Stimulated activated CD8-positive, alpha-beta memory T cell treated with anti-CD3 and anti-CD28 coated beads, Interleukin-7, amount 100 ng/mL, for 48 hours (primary cell): ENCODE results near the gene KLF7.

Experiments
- DNase-seq, 2 donors: peaks; one replicate each; pipeline ENCODE4 v3.0.0-alpha.2; 2020; ENCODE audit warnings: low read depth in 1 of 2; ENCODE audit errors: extremely low read depth in 1 of 2

KLF7 gene

DNA sequence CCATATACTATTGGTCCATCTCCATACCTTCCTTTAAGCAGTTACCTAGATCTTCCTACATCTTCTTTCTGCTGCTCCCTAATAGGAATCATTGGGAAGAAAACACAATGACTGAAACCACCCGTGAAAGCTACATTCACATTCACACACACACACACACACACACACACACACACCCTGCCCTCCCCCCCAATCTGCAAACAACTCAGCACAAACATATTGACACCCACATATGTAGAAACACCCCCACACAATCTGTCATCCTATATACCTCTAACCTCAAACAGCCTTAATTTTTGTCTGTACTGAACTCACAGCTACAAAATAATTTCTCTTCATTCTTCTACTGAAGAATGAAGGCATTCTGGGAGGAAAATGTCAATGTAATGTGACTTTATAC lies 63.8 kb downstream of the KLF7 start:
- no peak for DNase-seq

DNA sequence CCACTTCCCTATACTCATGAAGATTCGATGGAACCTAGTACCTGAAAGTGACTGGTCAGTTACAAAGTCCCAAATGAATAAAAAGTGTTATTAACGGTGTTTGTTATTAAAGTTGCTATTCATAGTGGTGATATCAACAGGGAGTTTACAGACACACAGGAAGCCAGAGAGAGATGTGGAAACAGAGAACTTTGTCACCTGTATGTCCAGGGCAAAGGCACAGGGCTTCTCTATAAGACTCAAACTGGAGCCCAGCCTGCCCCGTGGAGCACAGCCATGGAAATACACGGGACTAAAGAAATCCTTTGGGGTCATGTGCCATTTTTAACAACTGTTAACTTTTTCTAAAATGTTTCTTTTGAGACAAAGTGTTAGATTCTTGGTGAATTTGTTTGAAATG lies 68.5 kb downstream of the KLF7 start:
- no peak for DNase-seq

DNA sequence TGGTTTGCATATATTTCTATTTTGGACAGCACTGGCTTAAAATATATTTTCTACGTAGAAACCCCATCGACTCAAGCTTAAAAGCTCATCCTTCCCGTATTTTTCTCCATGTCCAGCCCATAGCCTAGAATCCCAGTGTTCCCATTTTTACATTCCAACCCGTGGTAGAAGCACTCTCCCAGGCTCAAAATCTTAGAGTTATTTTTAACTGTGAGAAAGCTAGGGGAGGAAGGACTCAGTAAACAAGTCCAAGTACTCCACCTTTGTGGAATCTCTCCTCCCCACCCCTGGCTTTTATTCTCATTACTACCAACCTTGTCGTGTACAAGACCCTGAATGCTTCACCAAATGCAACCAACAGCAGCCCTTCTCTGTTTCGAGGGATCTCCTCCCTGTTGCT lies 69.8 kb downstream of the KLF7 start:
- DNase-seq = no peak

DNA sequence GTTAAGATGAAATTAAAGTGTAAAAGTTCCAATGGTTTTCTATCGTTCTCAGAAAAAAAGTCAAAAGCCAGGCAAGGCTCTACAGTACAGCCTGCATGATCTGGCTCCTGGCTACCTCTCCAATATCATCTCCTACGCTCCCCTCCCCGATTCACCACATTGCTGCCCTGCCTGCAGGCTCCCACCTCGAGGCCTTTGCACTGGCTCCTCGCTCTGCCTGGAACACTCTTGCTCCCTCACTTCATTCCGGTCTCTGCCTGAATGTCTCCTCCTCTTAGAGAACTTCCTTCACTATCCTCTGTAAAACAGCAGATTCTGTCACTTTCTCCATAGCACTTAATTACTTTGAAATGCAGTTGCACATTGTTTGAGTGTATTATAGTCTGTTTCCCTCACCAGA lies 72.5 kb downstream of the KLF7 start:
- DNase-seq = no peak

DNA sequence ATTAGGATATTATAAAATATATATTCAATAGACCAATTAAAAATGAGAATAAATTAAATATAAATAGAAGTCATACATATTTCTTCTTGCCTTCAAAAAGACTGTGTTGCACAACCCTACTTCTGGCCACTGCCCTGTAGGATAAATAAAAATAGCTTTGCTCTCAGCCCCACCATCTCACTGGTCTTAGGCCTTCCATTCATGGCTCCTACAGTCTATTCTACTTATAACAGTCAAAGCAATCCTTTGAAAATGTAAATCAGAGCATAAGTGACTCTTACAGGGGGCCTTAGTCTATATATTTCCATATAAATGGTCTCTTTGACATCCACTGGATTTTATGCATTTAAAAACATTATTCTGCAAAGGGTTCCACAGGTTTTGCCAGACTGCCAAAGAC lies 72.9 kb downstream of the KLF7 start:
- DNase-seq = no peak

DNA sequence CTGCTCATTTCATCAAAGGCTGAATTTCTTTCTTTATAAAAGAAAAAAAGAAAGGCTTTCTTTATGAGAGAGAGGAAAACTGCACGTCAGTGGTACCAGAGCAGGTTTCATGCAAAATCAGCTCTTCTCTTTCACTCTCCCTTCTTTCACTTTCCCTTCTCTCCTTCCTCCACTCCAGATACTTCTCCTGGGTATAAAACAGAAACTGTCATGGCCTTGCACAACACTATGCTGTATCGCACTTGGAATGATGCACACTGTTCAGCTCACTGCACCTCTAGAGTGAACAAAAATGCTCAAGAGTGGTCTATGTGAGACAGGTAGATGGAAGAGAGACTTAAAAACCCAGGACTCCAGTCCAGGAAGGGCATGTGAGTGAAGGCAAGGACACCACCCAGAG lies 73.8 kb downstream of the KLF7 start:
- DNase-seq = no peak

DNA sequence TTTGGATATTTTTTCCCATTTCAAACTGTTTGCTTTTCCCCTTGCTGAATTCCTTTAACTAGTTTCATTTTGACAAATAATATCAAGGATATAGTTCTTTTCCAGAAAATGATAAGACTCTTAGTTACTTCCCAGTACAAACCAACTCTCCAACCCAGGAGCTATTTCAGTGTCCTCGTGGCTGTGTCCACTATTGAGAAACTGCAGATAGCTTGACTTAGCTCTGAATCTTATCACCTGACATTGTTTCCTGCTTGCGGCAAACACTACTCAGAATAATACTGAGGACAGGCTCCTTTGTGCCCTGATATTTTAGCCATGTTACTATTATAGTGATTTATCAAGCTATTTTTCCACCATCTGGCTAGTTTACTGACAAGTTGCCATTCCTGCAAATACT lies 74.6 kb downstream of the KLF7 start:
- no peak for DNase-seq

DNA sequence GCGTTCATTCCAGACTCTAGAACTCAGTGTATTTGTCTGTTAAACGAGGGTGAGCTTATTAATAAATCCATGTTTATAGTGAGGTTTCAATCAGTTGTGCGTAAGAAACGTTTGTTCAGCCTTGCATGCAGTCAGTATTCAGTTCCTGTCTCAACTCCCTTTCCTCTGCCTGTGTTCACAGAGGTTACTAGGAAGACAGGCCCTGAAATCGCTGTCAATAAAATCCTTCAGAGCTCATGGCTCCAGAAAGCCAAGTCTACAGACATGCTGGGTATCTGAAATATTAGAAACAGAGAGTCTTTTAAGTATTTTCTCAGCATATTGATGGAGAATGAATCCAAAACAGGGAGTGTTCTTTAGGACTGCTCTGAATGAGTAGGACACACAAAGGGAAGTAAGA lies 75.4 kb downstream of the KLF7 start:
- DNase-seq = no peak

DNA sequence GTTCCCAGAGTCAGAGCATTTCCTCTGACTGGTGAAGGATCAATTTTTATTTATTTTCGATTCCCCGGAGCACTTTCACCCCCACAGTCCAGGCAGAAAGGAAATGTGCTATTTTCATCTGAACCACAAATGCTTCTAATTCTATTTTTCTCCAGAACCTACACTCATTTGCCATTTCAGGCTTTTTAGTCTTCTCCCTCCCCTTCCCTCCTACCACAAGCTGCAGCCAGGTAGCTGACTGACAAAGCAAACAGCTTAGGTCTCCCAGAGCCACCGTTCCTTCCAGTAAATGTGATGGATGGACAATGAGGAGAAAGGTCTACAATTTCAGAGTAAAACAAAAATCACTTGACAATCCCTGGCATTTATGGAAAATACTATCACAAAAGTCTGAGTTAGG lies 76.9 kb downstream of the KLF7 start:
- no peak for DNase-seq

DNA sequence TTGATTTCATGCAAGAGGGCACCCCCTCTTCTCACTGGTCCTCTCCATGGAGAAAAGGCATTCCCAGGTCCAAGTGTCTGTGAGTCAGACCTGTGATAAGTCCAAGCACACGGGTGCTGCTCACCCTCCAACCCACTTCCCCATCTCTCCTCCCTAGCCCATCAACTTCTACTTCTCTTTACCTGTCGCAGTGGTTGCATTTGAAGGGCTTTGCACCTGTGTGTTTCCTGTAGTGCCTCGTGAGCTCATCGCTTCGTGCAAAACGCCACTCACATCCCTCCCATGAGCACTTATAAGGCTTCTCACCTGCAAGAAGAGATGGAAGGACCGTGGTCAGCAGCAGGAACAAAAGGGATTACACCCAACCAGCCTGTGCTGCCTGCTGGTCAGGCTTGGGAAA lies 77.5 kb downstream of the KLF7 start:
- DNase-seq = no peak

DNA sequence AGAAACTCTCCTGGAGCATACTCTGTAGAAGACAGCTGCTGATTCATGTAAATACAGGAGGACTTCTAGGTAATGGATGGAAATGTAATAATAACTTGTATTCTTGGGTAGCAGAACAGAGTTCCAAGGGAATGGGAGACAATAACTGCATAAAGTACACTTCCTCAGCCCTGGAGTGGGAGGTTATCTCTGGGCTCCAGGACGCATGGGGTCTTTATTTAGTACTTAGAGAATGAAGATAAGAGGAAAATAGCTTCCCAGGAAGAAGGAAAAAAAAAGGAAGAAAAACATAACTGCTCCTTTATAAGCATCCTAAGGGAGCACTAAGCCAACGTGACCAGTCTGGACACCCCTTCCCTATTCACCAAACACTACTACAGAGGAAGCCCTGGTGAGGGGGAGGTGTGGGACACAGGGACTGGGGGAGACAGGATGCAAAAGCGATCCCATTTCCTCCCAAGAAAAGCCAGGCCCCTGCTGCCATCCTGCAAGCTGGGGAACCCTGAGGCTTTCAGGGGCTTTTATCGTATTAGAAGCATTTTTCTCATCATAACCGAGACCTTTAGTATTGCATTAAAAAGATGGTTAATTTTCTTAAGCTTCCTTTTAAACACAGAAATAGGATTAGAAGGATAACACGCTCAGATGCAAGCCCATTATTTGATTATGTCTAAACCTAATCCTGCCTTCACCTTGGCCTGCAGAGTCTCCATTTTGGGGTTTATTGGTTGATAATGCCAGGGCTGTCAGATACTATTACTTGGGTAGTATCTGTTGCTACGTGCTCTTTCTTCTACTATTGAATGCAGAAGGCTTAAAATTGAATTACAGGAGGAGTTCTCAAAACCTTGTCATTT lies 78.5 kb downstream of the KLF7 start:
- no peak for DNase-seq

DNA sequence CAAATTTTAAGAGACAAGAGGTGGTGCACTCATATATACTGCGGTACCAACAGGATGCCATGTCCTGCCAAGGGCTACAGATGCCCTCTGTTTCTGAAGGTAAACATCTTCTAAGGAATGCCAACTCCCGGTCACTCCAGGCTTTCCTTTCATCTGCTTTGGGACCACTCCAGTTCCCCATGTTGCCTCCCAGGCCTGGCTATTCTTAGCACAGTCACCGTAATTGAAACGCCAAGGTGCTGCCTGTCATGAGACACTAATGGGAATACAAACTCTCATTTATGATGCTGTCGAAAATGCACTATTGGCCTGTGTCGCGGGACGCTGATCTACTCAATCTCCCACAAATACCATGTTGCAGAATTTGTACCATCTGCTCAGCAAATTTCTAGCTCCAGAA lies 79.6 kb downstream of the KLF7 start:
- no peak for DNase-seq

DNA sequence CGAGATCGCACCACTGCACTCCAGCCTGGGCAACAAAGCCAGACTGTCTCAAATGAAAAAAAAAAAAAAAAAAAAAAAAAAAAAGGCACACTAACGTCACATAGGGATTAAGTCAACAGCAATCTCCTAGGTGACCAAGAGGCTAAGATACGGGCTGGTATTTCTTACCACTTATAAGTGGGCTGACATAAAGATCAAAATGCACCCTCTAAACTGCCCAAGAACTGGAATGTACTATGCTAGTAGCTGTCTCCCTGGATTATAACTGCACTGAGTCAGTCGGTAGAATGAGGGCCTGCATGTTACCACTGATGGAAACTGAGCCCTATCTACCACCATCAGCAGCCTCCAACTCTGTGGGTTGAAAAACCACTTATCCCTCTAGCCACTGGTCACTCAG lies 80.6 kb downstream of the KLF7 start:
- DNase-seq = no peak

DNA sequence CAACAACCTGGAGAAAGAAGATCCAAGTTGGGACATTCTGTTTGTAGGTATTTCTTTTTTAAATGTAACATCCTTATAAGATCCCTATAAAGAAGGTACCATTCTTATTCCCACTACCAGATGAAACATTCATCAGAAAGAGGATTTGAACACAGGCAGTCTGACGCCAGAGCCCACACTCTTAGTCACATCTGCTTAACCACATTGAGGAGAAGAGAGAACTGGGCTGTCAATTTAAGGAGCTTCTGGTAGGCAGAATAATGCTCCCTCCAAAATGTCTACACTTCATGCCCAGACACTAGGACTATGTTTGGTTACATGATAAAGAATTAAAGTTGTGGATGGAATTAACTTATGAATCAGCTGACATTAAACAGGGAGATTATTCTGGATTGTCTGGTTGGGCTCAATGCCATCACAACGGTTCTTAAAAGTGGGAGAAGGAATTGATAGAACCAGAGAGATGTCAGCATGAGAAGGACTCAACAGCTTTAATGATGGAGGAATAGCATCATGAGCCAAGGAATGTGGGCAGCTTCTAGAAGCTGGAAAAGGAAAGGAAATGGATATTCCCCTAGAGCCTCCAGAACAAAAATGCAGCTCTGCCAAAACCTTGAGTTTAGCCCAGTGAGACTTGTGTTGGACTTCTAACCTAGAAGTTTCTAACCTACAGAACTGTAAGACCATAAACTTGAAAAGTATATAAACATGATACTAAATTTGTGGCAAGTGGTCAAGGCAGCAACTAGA lies 82.2 kb downstream of the KLF7 start:
- DNase-seq = no peak

DNA sequence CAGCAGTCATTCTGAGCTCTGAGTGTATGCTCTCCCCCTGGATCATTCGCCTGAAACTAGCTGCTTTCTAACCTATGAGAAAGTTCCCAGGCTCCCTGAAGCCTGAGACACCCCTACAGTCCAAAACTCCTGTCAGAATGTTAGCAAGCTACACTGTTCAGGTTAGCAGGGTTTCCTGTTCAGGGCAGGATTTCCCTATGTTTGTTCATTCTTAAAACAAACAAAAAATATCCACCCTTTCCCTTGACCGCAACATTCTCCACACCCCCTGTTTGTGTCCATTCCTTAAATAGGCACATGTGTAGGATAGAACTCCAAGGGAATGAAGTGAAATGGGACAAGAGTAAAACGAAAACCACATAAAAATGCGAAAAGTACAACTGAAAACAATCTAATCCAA lies 83.1 kb downstream of the KLF7 start:
- DNase-seq = no peak

DNA sequence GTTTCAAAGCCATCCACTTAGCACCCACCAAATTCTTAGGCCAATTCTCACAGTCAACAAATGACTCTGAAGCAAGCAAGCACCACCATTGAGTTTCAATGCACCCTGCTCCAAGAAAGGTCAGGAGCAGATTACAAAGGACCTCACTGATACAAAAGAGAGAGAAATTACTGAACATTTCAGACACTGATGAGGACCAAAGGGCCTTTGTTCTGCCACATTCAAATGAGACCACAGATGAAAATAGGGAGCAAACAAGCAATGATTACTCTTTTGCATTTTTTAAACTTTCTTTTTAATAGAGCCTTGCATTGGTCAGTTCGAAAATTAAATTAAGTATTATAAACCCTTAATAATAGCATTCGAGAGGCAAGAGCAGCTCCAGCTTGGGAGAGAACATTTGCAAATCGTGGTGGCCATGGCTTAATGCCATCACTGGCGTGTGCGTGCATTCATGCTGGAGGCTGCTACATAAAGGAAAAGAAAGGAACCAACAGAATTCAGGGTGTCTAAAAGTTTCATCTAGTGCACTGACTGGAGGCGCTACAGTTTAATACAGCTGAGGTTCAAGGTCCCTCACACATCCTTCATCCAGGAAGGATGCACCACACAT lies 87.5 kb downstream of the KLF7 start:
- DNase-seq = no peak

DNA sequence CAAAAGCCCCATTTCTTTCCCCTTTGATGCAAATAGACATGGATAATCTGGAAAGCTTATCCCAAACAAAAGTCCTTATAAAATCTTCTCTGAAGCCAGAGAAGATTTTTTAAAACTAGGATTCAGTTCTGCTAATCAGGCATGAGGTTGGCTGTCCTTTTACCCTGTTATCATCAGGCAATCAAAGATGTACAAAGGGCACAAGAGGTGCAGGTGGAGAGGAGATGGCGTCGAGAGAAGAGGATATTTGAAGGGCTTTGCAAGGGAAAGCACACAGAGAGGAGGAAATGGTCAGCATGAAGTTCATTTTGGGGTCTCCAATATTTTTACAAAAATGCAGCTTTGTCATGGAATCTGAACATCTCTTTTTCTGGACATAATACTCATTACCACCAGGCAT lies 88.5 kb downstream of the KLF7 start:
- DNase-seq = no peak

DNA sequence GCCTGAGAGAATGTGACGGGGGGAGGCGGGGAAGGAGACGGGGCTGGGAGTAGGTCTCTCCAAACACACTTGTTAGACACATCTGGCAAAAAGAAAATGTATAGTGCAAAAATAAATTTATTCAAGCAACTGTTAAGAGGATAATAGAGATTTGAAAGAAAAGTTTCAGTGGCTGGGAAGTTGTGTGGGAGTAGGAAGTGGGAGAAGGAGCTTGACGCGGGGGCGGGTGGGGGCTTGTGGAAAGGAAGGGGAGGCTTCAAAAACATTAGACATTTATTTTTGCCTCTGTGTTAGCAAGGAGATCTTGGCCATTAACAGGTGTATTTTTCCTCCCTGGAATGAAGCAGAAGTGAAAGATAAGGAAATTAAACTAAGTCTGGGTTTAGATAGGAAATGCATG lies 90.3 kb downstream of the KLF7 start:
- DNase-seq = no peak

DNA sequence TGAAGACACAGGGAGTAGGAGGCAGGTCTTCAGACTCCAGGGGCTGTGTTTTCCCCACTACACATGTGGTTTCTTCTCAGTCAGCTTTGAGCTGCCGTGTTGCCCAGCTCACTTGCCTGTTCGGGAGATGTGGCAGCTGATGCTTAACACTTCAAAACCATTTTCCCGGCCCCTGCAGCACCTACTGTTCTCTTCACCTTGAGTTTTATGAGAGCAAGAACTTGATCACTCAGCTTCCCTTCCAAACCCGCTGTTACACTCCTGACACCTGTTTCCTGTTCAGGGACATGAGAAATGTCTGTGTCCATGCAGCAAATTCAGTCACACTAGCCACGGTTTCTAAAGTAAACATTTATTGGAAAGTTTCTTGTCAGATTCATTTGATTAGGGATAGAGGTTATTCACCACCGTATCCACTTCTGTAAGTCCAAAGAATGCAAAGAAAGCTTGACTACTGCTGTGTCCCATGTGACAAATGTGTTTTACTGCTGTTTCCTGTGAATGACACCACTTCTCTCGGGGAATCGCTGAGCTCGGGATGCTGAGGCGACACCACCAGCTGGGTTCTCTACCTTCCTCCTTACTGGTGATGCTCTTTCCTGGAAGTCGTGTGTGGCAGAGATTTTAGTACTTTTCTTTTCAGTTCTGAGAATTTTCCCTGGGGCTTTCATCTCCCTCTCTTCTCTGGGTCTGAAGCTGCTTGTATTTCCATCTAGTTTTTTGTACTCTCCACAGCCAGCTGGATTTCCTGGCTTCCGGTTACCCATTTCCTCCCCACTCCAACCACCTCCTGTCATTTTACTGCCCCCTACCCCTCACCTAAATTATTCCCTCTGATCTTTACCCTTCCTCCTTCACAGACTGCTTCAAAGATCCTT lies 91.7 kb downstream of the KLF7 start:
- DNase-seq = peak; percentile 10 to 24

DNA sequence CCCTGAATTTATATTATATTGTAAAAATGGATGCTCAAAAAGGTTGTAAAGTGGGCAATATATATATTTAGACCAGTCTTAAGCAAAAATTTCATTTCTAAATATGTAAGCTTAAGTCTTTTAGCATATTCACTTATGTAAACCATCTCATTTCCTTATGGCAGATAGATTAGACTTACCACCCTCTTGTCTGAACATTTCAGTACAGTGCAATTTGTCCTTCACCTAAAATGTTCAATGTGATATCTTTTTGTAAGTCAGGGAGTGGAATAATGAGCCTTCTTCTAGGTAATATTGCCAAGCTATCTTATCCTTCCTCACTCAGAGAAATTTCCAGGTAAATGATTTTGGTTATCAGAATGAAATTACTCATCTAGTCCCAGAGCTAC lies 92.3 kb downstream of the KLF7 start:
- DNase-seq = no peak

DNA sequence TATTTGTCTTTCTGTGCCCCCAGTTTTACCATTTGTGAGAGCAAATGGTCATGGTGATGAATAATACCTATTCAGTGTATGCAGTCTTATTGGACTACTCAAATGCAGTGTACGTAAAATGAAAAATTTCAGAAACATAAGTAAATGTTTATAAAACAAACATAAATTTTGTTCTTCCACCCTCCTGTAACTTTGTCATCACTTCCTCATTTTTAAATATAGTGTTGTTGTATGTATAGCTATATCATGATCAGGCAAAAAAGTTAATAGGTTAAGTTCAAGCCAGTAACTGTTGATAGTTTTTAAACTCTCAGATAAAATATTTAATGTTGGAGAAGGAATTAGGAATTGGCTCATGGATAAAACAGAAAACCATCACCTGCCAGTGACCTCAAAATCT lies 93.2 kb downstream of the KLF7 start:
- no peak for DNase-seq
